ENCODE measurements around the gene PRR35. TPM values are rescaled to one million over a fixed set of nuclear protein-coding genes. Genes with fewer than 3 reads are reported as not detected.

PRR35 gene
- total and polyA plus RNA-seq, 2 of the 4 experiments (the other 2 are of a cell fraction): not detected

- no peak for TF ChIP-seq SMC3 (IDR thresholded peaks at IDR 0.05; ENCODE audit: low read depth, low read length)
- no peak for TF ChIP-seq CHD1 (IDR thresholded peaks at IDR 0.05; ENCODE audit: low read depth, low read length)
- TF ChIP-seq MXI1 (IDR thresholded peaks at IDR 0.05; ENCODE audit: borderline replicate concordance, low read depth, low read length): no peak
These were observed 1.7 kb upstream of the PRR35 start (continued) for GRCh38 chr16:558298-559020.

- H3K4ac ChIP-seq (ENCODE audit: low read depth, low read length): no peak overlapping the region
- no peak overlapping the region for H4K8ac ChIP-seq (ENCODE audit: low read depth in 2 of 2, low read length in 2 of 2)
- H4K20me1 ChIP-seq (ENCODE audit: insufficient read depth, low read length): peaks cover 9% of the 10 kb centered on the region; the same call in 1 of the 2 replicates
- no peak overlapping the region for H3K56ac ChIP-seq (ENCODE audit: extremely low read depth, insufficient read depth, low read length)
- no peak overlapping the region for H3K23ac ChIP-seq (ENCODE audit: low read depth, low read length)
- no peak for DNase-seq
- in situ Hi-C loops (cut with MboI; ENCODE audit: low sequenced_read_pairs) (no loop called here), intact Hi-C loops (cut with micrococcal nuclease) (no loop called here), dilution Hi-C loops (cut with HindIII; ENCODE audit: low sequenced_read_pairs, unreplicated experiment) (no loop called here)
- no peak overlapping the region for H4K5ac ChIP-seq (ENCODE audit: low read depth, low read length)
- no peak overlapping the region for H3K27ac ChIP-seq (ENCODE audit: insufficient read depth, low read length)
- 66% methylated on average over 7 of the region's 15 CpGs; no CpG with 5 or more reads in 1 of the 2 experiments for WGBS, 2 experiments (ENCODE audit: extremely low coverage in 2 of 2, insufficient read length in 1 of 2)
- no TSS peak for BruUV-seq (replicated peaks)
- H3K14ac ChIP-seq (replicated peaks; ENCODE audit: low read depth, low read length): no peak overlapping the region
- CTCF ChIA-PET: no interaction called here
- H2BK5ac ChIP-seq (ENCODE audit: low read depth, low read length, poor library complexity, severe bottlenecking): no peak overlapping the region
- H2BK20ac ChIP-seq (ENCODE audit: low read depth, low read length): no peak overlapping the region
- 0 out of 2 replicates have a peak, but pooled peaks cover 3% of the 10 kb centered on the region for H3K4me1 ChIP-seq (ENCODE audit: control insufficient read depth, insufficient read depth, low read length)
- no peak for ATAC-seq (ENCODE audit: low read depth)
- H3K18ac ChIP-seq (ENCODE audit: low read depth, low read length): no peak overlapping the region
- H3K4me3 ChIP-seq (ENCODE audit: insufficient read depth, low read depth, low read length): no peak overlapping the region
- no peak overlapping the region for H3K4me2 ChIP-seq (ENCODE audit: low read depth, low read length)
- peaks cover 48% of the 10 kb centered on the region for H3K27me3 ChIP-seq (ENCODE audit: control insufficient read depth, insufficient read depth, low read length)
- no peak overlapping the region for H3K9ac ChIP-seq (ENCODE audit: low read depth, low read length)
- POLR2A ChIA-PET (ENCODE audit: unreplicated experiment): no interaction called here
- TF ChIP-seq CEBPB (IDR thresholded peaks at IDR 0.05; ENCODE audit: low read depth, low read length): no peak
- TF ChIP-seq CHD1 (IDR thresholded peaks at IDR 0.05; ENCODE audit: low read depth, low read length): no peak
- TF ChIP-seq RAD21 (IDR thresholded peaks at IDR 0.05; ENCODE audit: low read length): no peak
- TF ChIP-seq FOS (IDR thresholded peaks at IDR 0.05; ENCODE audit: low read depth, low read length): no peak
- no peak for TF ChIP-seq CTCF (conservative IDR thresholded peaks at IDR 0.05; ENCODE audit: low read depth, low read length)
- no peak overlapping the region for H4K91ac ChIP-seq (ENCODE audit: insufficient read depth, low read depth, low read length)
- no peak overlapping the region for H2BK120ac ChIP-seq (ENCODE audit: low read depth, low read length)
- H3K79me1 ChIP-seq (ENCODE audit: low read depth in 1 of 2, low read length in 2 of 2): no peaks in the 10 kb centered on the region
- H2AFZ ChIP-seq (replicated peaks; ENCODE audit: low read length, poor library complexity): no peak overlapping the region
- H2AK5ac ChIP-seq (ENCODE audit: low read depth, low read length): no peak overlapping the region
- no peak overlapping the region for H2AK9ac ChIP-seq (replicated peaks; ENCODE audit: low read depth, low read length, poor library complexity)
- no peaks in the 10 kb centered on the region; the same call in 1 of the 2 replicates for H3K9me1 ChIP-seq (ENCODE audit: insufficient read depth, low read length)
- H3K9me3 ChIP-seq (ENCODE audit: control insufficient read depth, insufficient read depth, low read length): no peaks in the 10 kb centered on the region
- no peak overlapping the region for H2BK15ac ChIP-seq (ENCODE audit: low read depth, low read length)
- H3K36me3 ChIP-seq (ENCODE audit: control insufficient read depth, insufficient read depth, low read length): peaks cover under 1% of the 10 kb centered on the region; the same call in 1 of the 2 replicates
These were observed 1.2 kb upstream of the PRR35 start for GRCh38 chr16:559021-559380.
